A549 treated with ZK216348 at 1 μM for 4 hours (cell line): ENCODE results near the gene PUM2. TPM values are rescaled to one million over a fixed set of nuclear protein-coding genes. Genes with fewer than 3 reads are reported as not detected.

ENCODE experiments used
- total RNA-seq: library from RNA; stranded (reverse); fragments of 200-300 nt; extraction: Qiagen RNA extraction; gene quantifications from 5 replicates; pipeline ENCODE4 v1.2.3, GENCODE V29; 2022; ENCODE audit warnings: low read depth

PUM2 gene
- total RNA-seq = 32.5 to 49.9 TPM (median 40.4 TPM) in 5 replicates

GRCh38 chr2:20350753-20351554 lies at the start of gene PUM2:
Gene PUM2, minus strand, starts transcription at chr2:20350844. Its CDS starts 23,484 bp downstream, at chr2:20327360.

GRCh38 chr2:20224716-20225293 lies 125.8 kb downstream of the PUM2 start, which contains the start of gene SDC1:
Gene SDC1, minus strand, starts transcription at chr2:20225130. Its CDS starts 263 bp downstream, at chr2:20224867.

Other genes starting within 250 kb of the PUM2 start
- 128 to 234 TPM (median 196 TPM) in 5 replicates for gene SDC1, start 125.7 kb downstream of the PUM2 start, total RNA-seq
- 170 to 364 TPM (median 318 TPM) in 5 replicates for gene RHOB, start 96.2 kb upstream of the PUM2 start, total RNA-seq